ENCODE measurements around the gene DGKA. TPM values are rescaled to one million over a fixed set of nuclear protein-coding genes. Genes with fewer than 3 reads are reported as not detected.

Gene DGKA
- total RNA-seq, 1 experiment from 2014 or later = 25.9 TPM

DNA sequence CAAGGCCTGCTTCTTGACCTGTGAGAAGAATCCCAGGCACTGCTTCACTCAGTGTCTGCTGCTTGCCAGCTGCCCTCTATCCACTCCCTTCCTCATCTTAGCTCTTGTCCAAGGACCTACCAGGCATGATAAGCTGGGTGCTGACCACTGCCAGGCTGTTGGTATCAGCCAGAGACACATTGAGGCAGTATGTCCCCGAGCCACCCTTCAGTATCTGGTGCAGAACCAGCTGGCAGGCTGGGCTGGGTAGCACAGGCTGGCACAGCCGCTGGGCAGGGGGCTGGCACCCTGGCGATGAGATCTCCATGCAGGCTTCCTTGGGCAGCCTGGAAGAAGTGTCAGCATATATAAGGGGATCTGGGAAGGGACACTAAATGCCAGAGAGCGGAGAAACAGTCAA is 24.4 kb downstream of the DGKA start:
- H3K27me3 Mint-ChIP-seq (ENCODE audit: low read depth) = no peaks in the 10 kb centered on the region
- no peak overlapping the region for H2BK12ac ChIP-seq (ENCODE audit: insufficient read length, low read depth, low read length)
- H3T11ph ChIP-seq (ENCODE audit: low read length) = no peak overlapping the region
- H3K56ac ChIP-seq (ENCODE audit: insufficient read length, low read depth, low read length) = no peak overlapping the region
- no peak overlapping the region for H3K4me3 Mint-ChIP-seq
- no peak overlapping the region for H3K27ac ChIP-seq (ENCODE audit: insufficient read length, low read depth, low read length)
- no peaks in the 10 kb centered on the region for H3K9me3 Mint-ChIP-seq
- no peaks in the 10 kb centered on the region for H3K4me1 ChIP-seq (ENCODE audit: insufficient read depth, low read length)
- H3K14ac ChIP-seq (ENCODE audit: insufficient read depth, low read length) = no peak overlapping the region
- H3K4me1 Mint-ChIP-seq = no peaks in the 10 kb centered on the region; a peak in 1 of 4 replicates
- H2BK20ac ChIP-seq (ENCODE audit: low read depth, low read length, poor library complexity, severe bottlenecking) = no peak overlapping the region
- no peak overlapping the region for H2AFZ ChIP-seq (ENCODE audit: low read length)
- TF ChIP-seq, protein P1, sequence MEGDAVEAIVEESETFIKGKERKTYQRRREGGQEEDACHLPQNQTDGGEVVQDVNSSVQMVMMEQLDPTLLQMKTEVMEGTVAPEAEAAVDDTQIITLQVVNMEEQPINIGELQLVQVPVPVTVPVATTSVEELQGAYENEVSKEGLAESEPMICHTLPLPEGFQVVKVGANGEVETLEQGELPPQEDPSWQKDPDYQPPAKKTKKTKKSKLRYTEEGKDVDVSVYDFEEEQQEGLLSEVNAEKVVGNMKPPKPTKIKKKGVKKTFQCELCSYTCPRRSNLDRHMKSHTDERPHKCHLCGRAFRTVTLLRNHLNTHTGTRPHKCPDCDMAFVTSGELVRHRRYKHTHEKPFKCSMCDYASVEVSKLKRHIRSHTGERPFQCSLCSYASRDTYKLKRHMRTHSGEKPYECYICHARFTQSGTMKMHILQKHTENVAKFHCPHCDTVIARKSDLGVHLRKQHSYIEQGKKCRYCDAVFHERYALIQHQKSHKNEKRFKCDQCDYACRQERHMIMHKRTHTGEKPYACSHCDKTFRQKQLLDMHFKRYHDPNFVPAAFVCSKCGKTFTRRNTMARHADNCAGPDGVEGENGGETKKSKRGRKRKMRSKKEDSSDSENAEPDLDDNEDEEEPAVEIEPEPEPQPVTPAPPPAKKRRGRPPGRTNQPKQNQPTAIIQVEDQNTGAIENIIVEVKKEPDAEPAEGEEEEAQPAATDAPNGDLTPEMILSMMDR (conservative IDR thresholded peaks at IDR 0.05) = no peak
- H3K23ac ChIP-seq (ENCODE audit: insufficient read length, low read depth, low read length) = no peak overlapping the region
- H3K27me3 ChIP-seq (ENCODE audit: insufficient read depth, low read length) = no peaks in the 10 kb centered on the region
- H2BK120ac ChIP-seq (ENCODE audit: low read depth, low read length, poor library complexity, severe bottlenecking) = no peak overlapping the region
- WGBS (ENCODE audit: extremely low coverage, insufficient read length, low lambda C conversion rate) = no CpG with 5 or more reads among the region's 4 CpGs
- no peak overlapping the region for H3K4ac ChIP-seq (ENCODE audit: low read depth, low read length)
- H3K23me2 ChIP-seq (ENCODE audit: insufficient read length, low read depth, low read length, poor library complexity, severe bottlenecking) = no peaks in the 10 kb centered on the region
- H3K79me2 ChIP-seq (ENCODE audit: insufficient read depth, low read length) = no peaks in the 10 kb centered on the region
- no peaks in the 10 kb centered on the region for H4K20me1 ChIP-seq (ENCODE audit: control insufficient read depth, insufficient read depth, insufficient read length)
- no peak overlapping the region for H2BK5ac ChIP-seq (ENCODE audit: insufficient read length, low read length)
- peaks cover 4 to 45% (median 32%) of the 10 kb centered on the region in 3 experiments; a peak in 6 of 7 replicates for H3K36me3 Mint-ChIP-seq (ENCODE audit: insufficient read depth in 1 of 3, low read depth in 3 of 3)
- no peak overlapping the region for H3K9ac ChIP-seq (ENCODE audit: extremely low read depth, insufficient read length, low read length)
- H3K79me1 ChIP-seq (ENCODE audit: insufficient read depth, low read depth, low read length, poor library complexity, severe bottlenecking) = no peaks in the 10 kb centered on the region
- no peaks in the 10 kb centered on the region for H3K9me3 ChIP-seq (ENCODE audit: control insufficient read depth, low read depth, low read length)
- no peak overlapping the region for H3K4me2 ChIP-seq (ENCODE audit: insufficient read depth, insufficient read length, low read length)
- H2AK5ac ChIP-seq (ENCODE audit: insufficient read length, low read length) = no peak overlapping the region
- H3K27ac Mint-ChIP-seq = no peak overlapping the region
- H4K8ac ChIP-seq (replicated peaks; ENCODE audit: insufficient read length, low read depth, low read length) = no peak overlapping the region
- no peak overlapping the region for H2BK15ac ChIP-seq (ENCODE audit: low read depth, low read length)
- H4K91ac ChIP-seq (ENCODE audit: insufficient read length, low read depth, low read length) = no peak overlapping the region
- H4K5ac ChIP-seq (ENCODE audit: insufficient read length, low read depth, low read length) = no peak overlapping the region
- no peak for DNase-seq
- H3K18ac ChIP-seq (ENCODE audit: insufficient read length, low read depth, low read length) = no peak overlapping the region

All from H9 (cell line).